IPS-20b (cell line): ENCODE results near the gene PHYHIPL.

ENCODE experiments used
- H3K27ac ChIP-seq: one replicate; pipeline ENCODE4 v1.5.1; 2013; ENCODE audit warnings: low read length
- H3K27me3 ChIP-seq: 2 replicates; pipeline ENCODE4 v1.6.1; 2013; ENCODE audit warnings: mild to moderate bottlenecking, low read length, inconsistent platforms; ENCODE audit not compliant: insufficient read depth
- H3K36me3 ChIP-seq: 2 replicates; pipeline ENCODE4 v1.6.1; 2013; ENCODE audit warnings: low read depth, mild to moderate bottlenecking, inconsistent platforms, low read length, moderate library complexity; ENCODE audit not compliant: insufficient read depth
- H3K4me1 ChIP-seq: 2 replicates; pipeline ENCODE4 v1.6.1; 2013; ENCODE audit warnings: mild to moderate bottlenecking, control low read depth, inconsistent platforms, low read length, moderate library complexity; ENCODE audit not compliant: insufficient read depth
- H3K4me3 ChIP-seq: 2 replicates; pipeline ENCODE4 v1.5.1; 2013; ENCODE audit warnings: mild to moderate bottlenecking, low read length, inconsistent platforms
- H3K9ac ChIP-seq: 2 replicates; pipeline ENCODE4 v1.6.1; 2013; ENCODE audit warnings: low read depth, mild to moderate bottlenecking, inconsistent platforms, low read length, moderate library complexity
- H3K9me3 ChIP-seq: 2 replicates; pipeline ENCODE4 v1.6.1; 2013; ENCODE audit warnings: mild to moderate bottlenecking, low read depth, low read length, inconsistent platforms; ENCODE audit not compliant: insufficient read depth

PHYHIPL gene

GRCh38 chr10:59167512-59167911 lies 8.9 kb upstream of the PHYHIPL start:
- Histone ChIP-seq H3K27ac (no peak overlapping the region), H3K36me3 (no peaks in the 10 kb centered on the region), H3K4me3 (no peak overlapping the region), H3K27me3 (no peaks in the 10 kb centered on the region), H3K9me3 (no peaks in the 10 kb centered on the region), H3K4me1 (no peaks in the 10 kb centered on the region), H3K9ac (no peak overlapping the region)

GRCh38 chr10:59172567-59172966 lies 3.9 kb upstream of the PHYHIPL start:
- Histone ChIP-seq H3K4me3 (no peak overlapping the region), H3K27me3 (peaks cover 44% of the 10 kb centered on the region), H3K36me3 (no peaks in the 10 kb centered on the region), H3K9ac (no peak overlapping the region), H3K4me1 (peaks cover 5% of the 10 kb centered on the region; the same call in 1 of the 2 replicates), H3K9me3 (no peaks in the 10 kb centered on the region), H3K27ac (no peak overlapping the region)

- no peaks in the 10 kb centered on the region for H3K36me3 ChIP-seq
- H3K9ac ChIP-seq, result no peak overlapping the region
- H3K4me1 ChIP-seq, result peaks cover 5% of the 10 kb centered on the region; the same call in 1 of the 2 replicates
- no peak overlapping the region for H3K27ac ChIP-seq
- peaks cover 53% of the 10 kb centered on the region for H3K27me3 ChIP-seq
- H3K9me3 ChIP-seq, result no peaks in the 10 kb centered on the region
- no peak overlapping the region for H3K4me3 ChIP-seq
Observed at GRCh38 chr10:59173414-59173813, 3.0 kb upstream of the PHYHIPL start.

GRCh38 chr10:59175538-59176240 lies 754 bp upstream of the PHYHIPL start:
- H3K9me3 ChIP-seq, result no peaks in the 10 kb centered on the region
- no peaks in the 10 kb centered on the region for H3K36me3 ChIP-seq
- H3K27ac ChIP-seq, result no peak overlapping the region
- peak overlapping the region; percentile 54 for H3K9ac ChIP-seq
- peaks cover 5% of the 10 kb centered on the region; the same call in 1 of the 2 replicates for H3K4me1 ChIP-seq
- peak overlapping the region; percentile 73 for H3K4me3 ChIP-seq
- peaks cover 64% of the 10 kb centered on the region for H3K27me3 ChIP-seq

- peaks cover 64% of the 10 kb centered on the region for H3K27me3 ChIP-seq
- no peaks in the 10 kb centered on the region for H3K36me3 ChIP-seq
- no peak overlapping the region; the same call in 1 of the 2 replicates for H3K9ac ChIP-seq
- peaks cover 5% of the 10 kb centered on the region; the same call in 1 of the 2 replicates for H3K4me1 ChIP-seq
- H3K27ac ChIP-seq, result no peak overlapping the region
- peak overlapping the region; percentile 73; the same call in 1 of the 2 replicates for H3K4me3 ChIP-seq
- no peaks in the 10 kb centered on the region for H3K9me3 ChIP-seq
Observed at GRCh38 chr10:59177031-59177797, 771 bp downstream of the PHYHIPL start.

- Histone ChIP-seq H3K4me3 (no peak overlapping the region), H3K9me3 (no peaks in the 10 kb centered on the region), H3K9ac (no peak overlapping the region), H3K27ac (no peak overlapping the region), H3K4me1 (peaks cover 5% of the 10 kb centered on the region; the same call in 1 of the 2 replicates), H3K27me3 (peaks cover 64% of the 10 kb centered on the region), H3K36me3 (no peaks in the 10 kb centered on the region)
Observed at GRCh38 chr10:59177836-59178235, 1.4 kb downstream of the PHYHIPL start.

GRCh38 chr10:59179068-59179467 lies 2.6 kb downstream of the PHYHIPL start:
- Histone ChIP-seq H3K27ac (no peak overlapping the region), H3K27me3 (peaks cover 54% of the 10 kb centered on the region)

GRCh38 chr10:59180689-59181270 lies 4.3 kb downstream of the PHYHIPL start:
- Histone ChIP-seq H3K4me3 (no peak overlapping the region), H3K9ac (no peak overlapping the region), H3K36me3 (no peaks in the 10 kb centered on the region), H3K4me1 (peaks cover 3% of the 10 kb centered on the region; the same call in 1 of the 2 replicates), H3K27me3 (peaks cover 37% of the 10 kb centered on the region), H3K9me3 (no peaks in the 10 kb centered on the region), H3K27ac (no peak overlapping the region)

More at GRCh38 chr10:59179068-59179467, 2.6 kb downstream of the PHYHIPL start:
- no peak overlapping the region for H3K4me3 ChIP-seq
- no peak overlapping the region for H3K9ac ChIP-seq
- H3K9me3 ChIP-seq, result no peaks in the 10 kb centered on the region
- peaks cover 5% of the 10 kb centered on the region; the same call in 1 of the 2 replicates for H3K4me1 ChIP-seq
- H3K36me3 ChIP-seq, result no peaks in the 10 kb centered on the region

- Histone ChIP-seq H3K27ac (no peak overlapping the region), H3K27me3 (peaks cover 28% of the 10 kb centered on the region), H3K4me3 (no peak overlapping the region), H3K9ac (no peak overlapping the region), H3K9me3 (no peaks in the 10 kb centered on the region), H3K4me1 (no peaks in the 10 kb centered on the region), H3K36me3 (no peaks in the 10 kb centered on the region)
Observed at GRCh38 chr10:59181668-59182067, 5.2 kb downstream of the PHYHIPL start.

- Histone ChIP-seq H3K9me3 (no peaks in the 10 kb centered on the region), H3K9ac (no peak overlapping the region), H3K4me3 (no peak overlapping the region), H3K36me3 (no peaks in the 10 kb centered on the region), H3K27me3 (no peaks in the 10 kb centered on the region), H3K27ac (no peak overlapping the region), H3K4me1 (no peaks in the 10 kb centered on the region)
Observed at GRCh38 chr10:59190332-59190731, 13.9 kb downstream of the PHYHIPL start.

GRCh38 chr10:59206204-59206720 lies 29.8 kb downstream of the PHYHIPL start:
- Histone ChIP-seq H3K4me3 (peak overlapping the region; percentile 19; the same call in 1 of the 2 replicates), H3K9me3 (no peaks in the 10 kb centered on the region), H3K4me1 (peaks cover 7% of the 10 kb centered on the region; the same call in 1 of the 2 replicates), H3K36me3 (no peaks in the 10 kb centered on the region), H3K9ac (no peak overlapping the region), H3K27ac (no peak overlapping the region), H3K27me3 (no peaks in the 10 kb centered on the region)
